HepG2 (cell line): ENCODE measurements around the gene NUCB1.

Source experiments
- BRCA1 ChIP-seq: sonication (generic); formaldehyde crosslinking; IDR thresholded peaks from 2 replicates; pipeline ENCODE4 v1.4.0; 2020; ENCODE audit warnings: missing genetic modification reagents
- CAMTA2 ChIP-seq: sonication (generic); formaldehyde crosslinking; IDR thresholded peaks from 2 replicates; pipeline ENCODE4 v1.4.0; 2020; ENCODE audit warnings: mild to moderate bottlenecking, missing genetic modification reagents, borderline replicate concordance
- EZH2 ChIP-seq: conservative IDR thresholded peaks from 2 replicates; pipeline ENCODE4 v1.6.1; 2012; ENCODE audit warnings: mild to moderate bottlenecking, low read depth, low read length, moderate library complexity
- FOXM1 ChIP-seq: sonication (generic); formaldehyde crosslinking; IDR thresholded peaks from 2 replicates; pipeline ENCODE4 v1.5.0; 2020; ENCODE audit warnings: missing genetic modification reagents
- HMGXB4 ChIP-seq, 2 experiments: sonication (generic) in 1 of 2; formaldehyde crosslinking in 1 of 2; IDR thresholded peaks; 2 replicates each; pipeline versions ENCODE4 v1.4.0 to v1.6.1; 2018 to 2020; ENCODE audit warnings: missing genetic modification reagents in 2 of 2, borderline replicate concordance in 1 of 2, low read depth in 1 of 2, mild to moderate bottlenecking in 1 of 2, missing biosample characterization in 1 of 2
- NFKB2 ChIP-seq: sonication (generic); formaldehyde crosslinking; IDR thresholded peaks from 2 replicates; pipeline ENCODE4 v1.4.0; 2020; ENCODE audit warnings: missing genetic modification reagents, borderline replicate concordance
- POLR2A ChIP-seq, 2 experiments: IDR thresholded peaks; 2 replicates each; pipeline ENCODE4 v1.6.1; 2011; ENCODE audit warnings: low read depth in 2 of 2, low read length in 2 of 2, mild to moderate bottlenecking in 1 of 2, moderate library complexity in 1 of 2; ENCODE audit not compliant: insufficient read depth in 1 of 2
- ZBTB4 ChIP-seq: sonication (generic); formaldehyde crosslinking; IDR thresholded peaks from 2 replicates; pipeline ENCODE4 v1.4.0; 2020; ENCODE audit warnings: missing genetic modification reagents, mild to moderate bottlenecking, borderline replicate concordance
- ZFX ChIP-seq: sonication (generic); formaldehyde crosslinking; IDR thresholded peaks from 2 replicates; pipeline ENCODE4 v1.4.0; 2020; ENCODE audit warnings: mild to moderate bottlenecking, low read depth, missing genetic modification reagents, moderate library complexity
- ZSCAN9 ChIP-seq: IDR thresholded peaks from 2 replicates; pipeline ENCODE4 v1.6.1; 2016; ENCODE audit warnings: borderline replicate concordance

- TF ChIP-seq EZH2 (no peak), BRCA1 (CRISPR knock-in tag) (no peak), CAMTA2 (no peak), POLR2A (IDR thresholded peaks at IDR 0.05; ENCODE audit: insufficient read depth in 1 of 2, low read depth in 2 of 2, low read length in 2 of 2) (no peak), HMGXB4 (CRISPR knock-in tag; IDR thresholded peaks at IDR 0.05; ENCODE audit: borderline replicate concordance in 1 of 2, low read depth in 1 of 2) (no peak), ZSCAN9 (CRISPR knock-in tag) (no peak), NFKB2 (CRISPR knock-in tag) (no peak), ZBTB4 (CRISPR knock-in tag) (no peak), ZFX (CRISPR knock-in tag) (no peak), FOXM1 (CRISPR knock-in tag) (no peak)
Observed at GRCh38 chr19:48920949-48921348, 20.8 kb downstream of the NUCB1 start.
